Tibial artery (tissue), 4 donors: ENCODE results near the gene C14orf180.
A peak's percentile ranks its signal among the peaks of the same experiment; 100 is the strongest.

Experiments used
- DNase-seq, 2 donors: peaks; one replicate each; pipeline ENCODE4 v3.0.0-alpha.2; 2019
- H3K27ac ChIP-seq, 2 donors: fragments of 200-600 bp; sonication (generic) in 1 of 2; 1 replicate in 1 of 2; 2 replicates in 1 of 2; pipeline ENCODE4 v1.5.1; 2018 to 2019; ENCODE audit warnings: mild to moderate bottlenecking in 1 of 2
- H3K27me3 ChIP-seq, 2 donors: fragments of 200-600 bp; sonication (generic) in 1 of 2; one replicate each; pipeline versions ENCODE4 v1.5.1 to v1.6.0; 2016 to 2019
- H3K36me3 ChIP-seq, 3 donors: fragments of 200-600 bp; sonication (generic) in 2 of 3; one replicate each; pipeline ENCODE4 v1.5.1; 2016 to 2019; ENCODE audit warnings: mild to moderate bottlenecking in 2 of 3
- H3K4me1 ChIP-seq, 4 donors: fragments of 200-600 bp; sonication (generic) in 2 of 4; 1 replicate in 3 of 4; 2 replicates in 1 of 4; pipeline ENCODE4 v1.5.1; 2016 to 2019
- H3K4me3 ChIP-seq, 2 donors: fragments of 200-600 bp; sonication (generic) in 1 of 2; 1 replicate in 1 of 2; 2 replicates in 1 of 2; pipeline ENCODE4 v1.5.1; 2018 to 2019; ENCODE audit warnings: mild to moderate bottlenecking in 2 of 2
- H3K9me3 ChIP-seq, 3 donors: fragments of 200-600 bp; sonication (generic) in 1 of 3; one replicate each; pipeline ENCODE4 v1.5.1; 2016 to 2019
- intact Hi-C: fragments of 100-400 bp; cut with DNase I; formaldehyde crosslinking; loops from one replicate; pipeline ENCODE4 v1.15.0; 2023; ENCODE audit warnings: low total_unique reads
- TF ChIP-seq, protein P1 (sequence below), 2 experiments: fragments of 200-600 bp in 1 of 2; fragments of 450-650 bp in 1 of 2; IDR thresholded peaks; one replicate each; pipeline ENCODE4 v1.5.1; 2017 to 2019; ENCODE audit warnings: antibody characterized with exemption in 2 of 2, mild to moderate bottlenecking in 1 of 2, moderate library complexity in 1 of 2

The C14orf180 gene

DNA sequence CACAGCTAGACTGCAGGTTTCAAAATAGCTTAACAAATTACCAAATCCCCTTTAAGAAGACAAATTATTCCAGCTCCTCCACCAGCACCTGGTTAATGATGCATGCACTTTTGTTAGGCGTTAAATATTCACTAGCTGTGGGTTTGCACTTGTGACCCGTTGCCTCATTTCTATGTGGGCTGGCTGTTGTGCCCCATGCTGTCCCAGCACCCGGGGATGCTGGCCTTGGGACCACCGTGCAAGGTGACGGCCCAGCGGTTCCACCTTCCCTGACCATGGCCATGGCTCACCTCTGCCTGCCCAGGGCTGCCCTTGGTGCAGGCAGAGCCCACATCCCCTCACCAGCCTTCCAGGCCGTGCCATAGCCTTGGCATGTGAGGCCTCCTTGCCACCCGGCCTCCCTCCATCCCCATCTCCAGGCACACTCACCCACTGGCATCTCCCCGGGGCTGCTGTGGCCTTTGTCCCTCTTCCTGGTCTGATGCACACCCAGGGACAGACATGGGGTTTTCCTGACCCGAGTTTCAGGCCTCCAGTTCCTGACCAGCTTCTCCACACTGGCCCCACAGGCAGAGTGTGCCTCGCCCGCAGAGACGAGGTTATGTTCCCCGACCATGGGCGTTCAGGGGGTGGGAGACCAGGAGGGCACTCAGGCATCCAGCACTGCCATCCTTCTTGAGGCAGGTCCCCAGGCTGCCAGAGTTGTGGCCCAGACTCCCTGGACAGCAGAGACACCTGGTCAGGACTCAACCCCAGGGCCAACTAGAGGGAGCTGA is 20.3 kb upstream of the C14orf180 start:
- H3K27me3 ChIP-seq: peaks cover 0 to 84% of the 10 kb centered on the region in 2 donors
- H3K36me3 ChIP-seq: no peaks in the 10 kb centered on the region
- peaks cover 0 to 7% (median 4%) of the 10 kb centered on the region in 4 donors for H3K4me1 ChIP-seq
- peak in 1 of 2 donors; percentile 51 for DNase-seq
- H3K9me3 ChIP-seq: no peaks in the 10 kb centered on the region
- no peak overlapping the region for H3K27ac ChIP-seq
- no peak overlapping the region for H3K4me3 ChIP-seq
- intact Hi-C loops: no loop called here
- TF ChIP-seq, protein P1, sequence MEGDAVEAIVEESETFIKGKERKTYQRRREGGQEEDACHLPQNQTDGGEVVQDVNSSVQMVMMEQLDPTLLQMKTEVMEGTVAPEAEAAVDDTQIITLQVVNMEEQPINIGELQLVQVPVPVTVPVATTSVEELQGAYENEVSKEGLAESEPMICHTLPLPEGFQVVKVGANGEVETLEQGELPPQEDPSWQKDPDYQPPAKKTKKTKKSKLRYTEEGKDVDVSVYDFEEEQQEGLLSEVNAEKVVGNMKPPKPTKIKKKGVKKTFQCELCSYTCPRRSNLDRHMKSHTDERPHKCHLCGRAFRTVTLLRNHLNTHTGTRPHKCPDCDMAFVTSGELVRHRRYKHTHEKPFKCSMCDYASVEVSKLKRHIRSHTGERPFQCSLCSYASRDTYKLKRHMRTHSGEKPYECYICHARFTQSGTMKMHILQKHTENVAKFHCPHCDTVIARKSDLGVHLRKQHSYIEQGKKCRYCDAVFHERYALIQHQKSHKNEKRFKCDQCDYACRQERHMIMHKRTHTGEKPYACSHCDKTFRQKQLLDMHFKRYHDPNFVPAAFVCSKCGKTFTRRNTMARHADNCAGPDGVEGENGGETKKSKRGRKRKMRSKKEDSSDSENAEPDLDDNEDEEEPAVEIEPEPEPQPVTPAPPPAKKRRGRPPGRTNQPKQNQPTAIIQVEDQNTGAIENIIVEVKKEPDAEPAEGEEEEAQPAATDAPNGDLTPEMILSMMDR (IDR thresholded peaks at IDR 0.05): no peak

DNA sequence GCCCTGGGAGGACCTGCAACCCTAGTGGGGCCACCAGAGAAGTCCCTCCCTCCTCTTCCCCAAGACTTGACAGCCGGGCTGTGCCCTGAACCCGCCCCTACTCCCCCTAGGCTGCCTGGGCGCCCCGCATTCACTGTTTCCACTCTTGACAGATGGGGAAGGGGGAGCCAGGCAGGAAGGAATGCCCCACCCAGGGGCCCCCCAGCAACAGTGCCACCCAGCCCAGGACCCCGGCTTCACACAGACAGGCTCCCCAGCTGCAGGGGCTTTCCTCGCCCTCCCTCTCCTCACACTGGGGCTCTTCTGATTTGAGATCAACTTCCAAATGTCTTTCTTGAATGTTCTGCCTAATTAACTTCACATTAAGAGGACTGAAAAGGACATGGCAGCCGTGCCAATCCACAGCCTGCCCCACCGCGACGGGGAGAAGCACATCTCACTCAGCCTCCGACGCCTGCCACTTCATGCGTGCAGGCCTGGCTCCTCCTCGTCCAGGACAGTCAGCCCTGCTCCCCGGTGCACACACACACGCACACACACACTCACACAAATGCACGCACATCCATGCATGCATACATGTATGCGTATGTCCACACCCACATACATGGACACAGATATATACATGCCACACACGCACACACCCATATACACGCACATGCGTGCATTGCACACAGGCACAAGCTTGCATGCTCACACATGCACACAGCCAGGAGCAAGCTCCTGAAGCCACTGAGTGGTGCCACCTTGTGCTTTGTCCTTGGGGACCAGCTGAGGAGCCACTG is 19.6 kb upstream of the C14orf180 start:
- Histone ChIP-seq H3K27ac (no peak overlapping the region), H3K4me1 (peaks cover 0 to 7% (median 5%) of the 10 kb centered on the region in 4 donors), H3K27me3 (peaks cover 0 to 84% of the 10 kb centered on the region in 2 donors), H3K9me3 (no peaks in the 10 kb centered on the region), H3K36me3 (no peaks in the 10 kb centered on the region), H3K4me3 (no peak overlapping the region)
- intact Hi-C loops: no loop called here
- DNase-seq: no peak
- TF ChIP-seq, protein P1 (IDR thresholded peaks at IDR 0.05): no peak

DNA sequence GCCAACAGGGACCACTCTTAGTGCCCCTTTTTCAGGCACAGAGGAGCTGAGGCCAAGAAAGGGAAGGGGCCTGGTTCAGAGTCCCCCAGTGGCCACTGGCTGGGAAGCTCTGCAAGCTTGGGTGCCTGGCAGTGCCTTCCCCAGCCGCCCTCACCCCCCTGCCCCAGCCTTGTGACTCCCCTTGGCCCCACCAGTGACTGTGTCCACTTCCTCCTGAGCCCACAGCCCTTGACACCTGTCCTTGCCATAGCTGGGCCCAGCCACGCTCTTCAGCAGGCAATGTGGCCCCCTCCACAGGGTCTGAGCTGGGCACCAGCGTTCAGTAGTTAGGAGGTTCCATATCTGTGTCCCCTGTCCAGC is 19.0 kb upstream of the C14orf180 start:
- no peak for DNase-seq
- intact Hi-C loops: no loop called here
- Histone ChIP-seq H3K4me1 (peaks cover 0 to 7% (median 5%) of the 10 kb centered on the region in 4 donors), H3K27ac (no peak overlapping the region), H3K27me3 (peaks cover 0 to 87% of the 10 kb centered on the region in 2 donors), H3K36me3 (no peaks in the 10 kb centered on the region), H3K4me3 (no peak overlapping the region), H3K9me3 (no peaks in the 10 kb centered on the region)
- TF ChIP-seq, protein P1 (IDR thresholded peaks at IDR 0.05): no peak

DNA sequence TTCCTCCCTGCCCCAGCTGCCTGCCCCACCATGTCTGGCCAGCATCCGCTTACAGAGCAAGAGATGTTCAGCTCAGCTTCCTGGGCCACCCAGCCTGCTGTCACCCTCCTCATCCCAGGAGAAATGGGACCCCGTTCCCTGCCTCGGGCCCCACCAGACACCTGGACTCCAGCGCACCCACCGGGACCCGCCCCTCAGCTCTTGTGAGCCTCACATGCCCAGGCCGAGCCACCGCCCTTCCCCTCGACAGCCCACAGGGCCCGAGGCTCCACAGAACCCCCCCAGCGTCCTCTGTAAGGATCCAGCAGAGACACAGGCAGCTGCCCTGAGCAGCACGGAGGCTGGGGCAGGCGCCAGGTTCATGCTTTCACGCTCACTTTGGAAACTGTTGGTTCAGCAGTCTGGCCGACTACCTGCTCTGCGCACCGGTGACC is 18.4 kb upstream of the C14orf180 start:
- no peak for DNase-seq
- Histone ChIP-seq H3K4me3 (no peak overlapping the region), H3K27me3 (peaks cover 0 to 87% of the 10 kb centered on the region in 2 donors), H3K36me3 (no peaks in the 10 kb centered on the region), H3K4me1 (peaks cover 0 to 7% (median 5%) of the 10 kb centered on the region in 4 donors), H3K27ac (no peak overlapping the region), H3K9me3 (no peaks in the 10 kb centered on the region)
- TF ChIP-seq, protein P1 (IDR thresholded peaks at IDR 0.05): no peak
- intact Hi-C loops: no loop called here

DNA sequence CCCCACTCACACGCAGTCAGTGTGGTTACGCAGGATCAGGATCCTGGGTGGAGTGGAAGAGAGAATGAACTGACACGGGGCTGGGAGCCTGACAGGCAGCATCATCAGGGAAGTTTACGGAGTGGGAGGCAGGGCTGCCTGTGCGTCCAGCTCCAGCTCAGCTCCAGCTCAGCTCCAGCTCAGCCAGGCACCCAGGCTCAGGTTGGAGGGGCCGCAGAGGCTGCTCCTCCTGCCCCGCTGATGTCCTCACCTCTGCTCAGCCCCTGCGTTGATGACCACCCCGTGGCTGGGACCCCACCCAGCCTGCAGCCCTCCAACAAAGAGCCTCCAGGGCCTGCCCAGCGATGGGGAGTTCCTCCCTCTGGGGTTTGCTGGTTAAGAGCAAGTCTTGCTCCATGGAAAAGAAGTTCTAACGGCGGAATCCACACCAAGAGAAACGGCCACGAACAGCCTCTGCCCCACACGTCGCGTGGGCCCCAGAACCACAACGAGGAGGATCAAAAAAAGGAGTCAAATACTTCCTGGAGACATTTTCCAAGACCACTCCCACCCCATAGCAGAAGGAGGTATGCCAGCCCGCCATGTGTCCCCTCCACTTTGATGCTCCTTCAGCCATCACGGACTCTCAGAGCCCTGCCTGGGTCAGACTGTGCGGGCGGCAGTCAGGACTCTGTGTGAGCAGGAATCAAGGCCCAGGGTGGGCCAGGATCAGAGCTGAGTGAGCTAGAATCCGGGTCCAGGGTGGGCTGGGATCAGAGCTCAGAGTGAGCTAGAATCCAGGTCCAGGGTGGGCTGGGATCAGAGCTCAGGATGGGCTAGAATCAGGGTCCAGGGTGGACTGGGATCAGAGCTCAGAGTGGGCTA is 17.7 kb upstream of the C14orf180 start:
- no peak for DNase-seq
- Histone ChIP-seq H3K4me3 (no peak overlapping the region), H3K27ac (no peak overlapping the region), H3K27me3 (peaks cover 0 to 87% of the 10 kb centered on the region in 2 donors), H3K4me1 (peaks cover 0 to 7% (median 5%) of the 10 kb centered on the region in 4 donors), H3K9me3 (no peaks in the 10 kb centered on the region), H3K36me3 (no peaks in the 10 kb centered on the region)
- intact Hi-C loops: no loop called here
- TF ChIP-seq, protein P1 (IDR thresholded peaks at IDR 0.05): no peak
